Measurements from ENCODE around the gene NUDT1.
"Not testable (repeated sequence)": the region's sequence is repeated elsewhere in the genome, so short reads cannot be mapped to it uniquely, and the experiment has no call there.

The NUDT1 gene

GRCh38 chr7:2264158-2264557 lies 22.1 kb downstream of the NUDT1 start:
- Histone ChIP-seq H3K4me3 (ENCODE audit: low read depth, low read length, poor library complexity, severe bottlenecking) (no peak overlapping the region), H3K4me2 (ENCODE audit: low read length) (no peak overlapping the region), H2AFZ (ENCODE audit: low read length) (no peak overlapping the region), H3K79me2 (ENCODE audit: insufficient read depth, low read length) (no peaks in the 10 kb centered on the region), H3K9me2 (ENCODE audit: low read depth, low read length) (no peaks in the 10 kb centered on the region), H3F3A (ENCODE audit: insufficient read depth, low read length) (no peaks in the 10 kb centered on the region), H3K27me3 (ENCODE audit: insufficient read depth, low read length) (0 out of 2 replicates have a peak, but pooled peaks cover 6% of the 10 kb centered on the region), H3K36me3 (ENCODE audit: insufficient read depth, low read length) (peaks cover 9% of the 10 kb centered on the region; the same call in 1 of the 2 replicates), H3K9me3 (ENCODE audit: low read length) (no peaks in the 10 kb centered on the region), H3K9ac (ENCODE audit: low read length) (no peak overlapping the region), H3K27ac (ENCODE audit: low read depth, low read length, poor library complexity, severe bottlenecking) (no peak overlapping the region), H3K4me1 (ENCODE audit: insufficient read depth, low read length, severe bottlenecking) (peaks cover 13% of the 10 kb centered on the region), H4K20me1 (ENCODE audit: insufficient read depth, low read length) (no peaks in the 10 kb centered on the region)
- TF ChIP-seq, protein P1, sequence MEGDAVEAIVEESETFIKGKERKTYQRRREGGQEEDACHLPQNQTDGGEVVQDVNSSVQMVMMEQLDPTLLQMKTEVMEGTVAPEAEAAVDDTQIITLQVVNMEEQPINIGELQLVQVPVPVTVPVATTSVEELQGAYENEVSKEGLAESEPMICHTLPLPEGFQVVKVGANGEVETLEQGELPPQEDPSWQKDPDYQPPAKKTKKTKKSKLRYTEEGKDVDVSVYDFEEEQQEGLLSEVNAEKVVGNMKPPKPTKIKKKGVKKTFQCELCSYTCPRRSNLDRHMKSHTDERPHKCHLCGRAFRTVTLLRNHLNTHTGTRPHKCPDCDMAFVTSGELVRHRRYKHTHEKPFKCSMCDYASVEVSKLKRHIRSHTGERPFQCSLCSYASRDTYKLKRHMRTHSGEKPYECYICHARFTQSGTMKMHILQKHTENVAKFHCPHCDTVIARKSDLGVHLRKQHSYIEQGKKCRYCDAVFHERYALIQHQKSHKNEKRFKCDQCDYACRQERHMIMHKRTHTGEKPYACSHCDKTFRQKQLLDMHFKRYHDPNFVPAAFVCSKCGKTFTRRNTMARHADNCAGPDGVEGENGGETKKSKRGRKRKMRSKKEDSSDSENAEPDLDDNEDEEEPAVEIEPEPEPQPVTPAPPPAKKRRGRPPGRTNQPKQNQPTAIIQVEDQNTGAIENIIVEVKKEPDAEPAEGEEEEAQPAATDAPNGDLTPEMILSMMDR (IDR thresholded peaks at IDR 0.05; ENCODE audit: low read length): no peak
- TF ChIP-seq EZH2 (IDR thresholded peaks at IDR 0.05; ENCODE audit: borderline replicate concordance, low read length): no peak

GRCh38 chr7:2266911-2267310 lies 24.9 kb downstream of the NUDT1 start:
- Histone ChIP-seq H3K4me2 (ENCODE audit: low read length) (no peak overlapping the region), H4K20me1 (ENCODE audit: insufficient read depth, low read length) (no peaks in the 10 kb centered on the region), H2AFZ (ENCODE audit: low read length) (no peak overlapping the region), H3K79me2 (ENCODE audit: insufficient read depth, low read length) (no peaks in the 10 kb centered on the region), H3K36me3 (ENCODE audit: insufficient read depth, low read length) (peaks cover 15% of the 10 kb centered on the region; the same call in 1 of the 2 replicates), H3K9me3 (ENCODE audit: low read length) (no peaks in the 10 kb centered on the region), H3K4me1 (ENCODE audit: insufficient read depth, low read length, severe bottlenecking) (peaks cover 4% of the 10 kb centered on the region), H3K27me3 (ENCODE audit: insufficient read depth, low read length) (no peaks in the 10 kb centered on the region), H3K4me3 (ENCODE audit: low read depth, low read length, poor library complexity, severe bottlenecking) (no peak overlapping the region), H3K9ac (ENCODE audit: low read length) (no peak overlapping the region), H3K9me2 (ENCODE audit: low read depth, low read length) (no peaks in the 10 kb centered on the region), H3K27ac (ENCODE audit: low read depth, low read length, poor library complexity, severe bottlenecking) (no peak overlapping the region), H3F3A (ENCODE audit: insufficient read depth, low read length) (no peaks in the 10 kb centered on the region)
- TF ChIP-seq EZH2 (IDR thresholded peaks at IDR 0.05; ENCODE audit: borderline replicate concordance, low read length): no peak
- TF ChIP-seq, protein P1 (IDR thresholded peaks at IDR 0.05; ENCODE audit: low read length): no peak

DNA sequence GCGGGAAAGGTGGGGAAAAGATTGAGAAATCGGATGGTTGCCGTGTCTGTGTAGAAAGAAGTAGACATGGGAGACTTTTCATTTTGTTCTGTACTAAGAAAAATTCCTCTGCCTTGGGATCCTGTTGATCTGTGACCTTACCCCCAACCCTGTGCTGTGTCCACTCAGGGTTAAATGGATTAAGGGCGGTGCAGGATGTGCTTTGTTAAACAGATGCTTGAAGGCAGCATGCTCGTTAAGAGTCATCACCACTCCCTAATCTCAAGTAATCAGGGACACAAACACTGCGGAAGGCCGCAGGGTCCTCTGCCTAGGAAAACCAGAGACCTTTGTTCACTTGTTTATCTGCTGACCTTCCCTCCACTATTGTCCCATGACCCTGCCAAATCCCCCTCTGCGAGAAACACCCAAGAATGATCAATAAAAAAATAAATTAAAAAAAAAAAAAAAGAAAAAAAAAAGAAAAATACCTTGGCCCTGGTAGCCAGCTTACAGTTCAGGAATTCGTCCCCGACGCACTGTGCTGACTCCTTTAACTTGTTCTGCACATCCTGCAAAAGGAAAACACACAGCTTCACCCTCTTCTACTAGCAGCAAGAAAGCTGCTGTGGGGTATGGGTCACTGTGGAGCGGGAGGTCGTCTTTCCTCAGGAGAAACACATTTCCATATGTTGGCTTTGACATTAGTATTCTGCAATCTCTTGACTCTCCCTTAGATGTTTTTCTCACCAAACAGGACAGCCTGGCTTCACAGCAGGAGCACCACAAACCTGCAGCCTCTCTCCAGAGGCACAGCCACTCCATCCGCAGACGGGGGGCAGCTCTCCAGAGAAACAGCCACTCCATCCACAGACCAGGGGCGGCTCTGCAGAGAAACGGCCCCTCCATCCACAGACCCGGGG lies 27.3 kb downstream of the NUDT1 start:
- H3K27me3 ChIP-seq (ENCODE audit: insufficient read depth, low read length); H3K4me1 ChIP-seq (ENCODE audit: insufficient read depth, low read length, severe bottlenecking); H3K27ac ChIP-seq (ENCODE audit: low read depth, low read length, poor library complexity, severe bottlenecking); H3K79me2 ChIP-seq (ENCODE audit: insufficient read depth, low read length); H3K4me3 ChIP-seq (ENCODE audit: low read depth, low read length, poor library complexity, severe bottlenecking); H3K9me2 ChIP-seq (ENCODE audit: low read depth, low read length); H3K9me3 ChIP-seq (ENCODE audit: low read length); H3F3A ChIP-seq (ENCODE audit: insufficient read depth, low read length); H3K9ac ChIP-seq (ENCODE audit: low read length); H3K4me2 ChIP-seq (ENCODE audit: low read length); H2AFZ ChIP-seq (ENCODE audit: low read length); H4K20me1 ChIP-seq (ENCODE audit: insufficient read depth, low read length); H3K36me3 ChIP-seq (ENCODE audit: insufficient read depth, low read length): not testable (repeated sequence)
